Duodenal mucosa (tissue), 2 donors: ENCODE measurements around the gene WSCD1.

ENCODE experiments used
- H3K27ac ChIP-seq: one replicate; pipeline ENCODE4 v1.7.0; 2013; ENCODE audit warnings: low read depth, low read length
- H3K27me3 ChIP-seq, 2 donors: one replicate each; pipeline ENCODE4 v1.7.0; 2013; ENCODE audit warnings: low read length in 2 of 2, control low read depth in 1 of 2; ENCODE audit not compliant: insufficient read depth in 2 of 2, control insufficient read depth in 1 of 2
- H3K36me3 ChIP-seq, 2 donors: one replicate each; pipeline ENCODE4 v1.7.0; 2013; ENCODE audit warnings: low read length in 2 of 2, control low read depth in 1 of 2; ENCODE audit not compliant: insufficient read depth in 2 of 2, control insufficient read depth in 1 of 2
- H3K4me1 ChIP-seq, 2 donors: one replicate each; pipeline ENCODE4 v1.7.0; 2013; ENCODE audit warnings: low read length in 2 of 2, control low read depth in 1 of 2; ENCODE audit not compliant: insufficient read depth in 2 of 2, control insufficient read depth in 1 of 2
- H3K4me3 ChIP-seq, 2 donors: one replicate each; pipeline ENCODE4 v1.7.0; 2013; ENCODE audit warnings: low read length in 2 of 2, low read depth in 1 of 2
- H3K9ac ChIP-seq, 2 donors: one replicate each; pipeline ENCODE4 v1.7.0; 2013; ENCODE audit warnings: low read length in 2 of 2, low read depth in 1 of 2
- H3K9me3 ChIP-seq, 2 donors: one replicate each; pipeline ENCODE4 v1.7.0; 2013; ENCODE audit warnings: low read length in 2 of 2, control low read depth in 1 of 2; ENCODE audit not compliant: control insufficient read depth in 1 of 2

WSCD1 gene

DNA sequence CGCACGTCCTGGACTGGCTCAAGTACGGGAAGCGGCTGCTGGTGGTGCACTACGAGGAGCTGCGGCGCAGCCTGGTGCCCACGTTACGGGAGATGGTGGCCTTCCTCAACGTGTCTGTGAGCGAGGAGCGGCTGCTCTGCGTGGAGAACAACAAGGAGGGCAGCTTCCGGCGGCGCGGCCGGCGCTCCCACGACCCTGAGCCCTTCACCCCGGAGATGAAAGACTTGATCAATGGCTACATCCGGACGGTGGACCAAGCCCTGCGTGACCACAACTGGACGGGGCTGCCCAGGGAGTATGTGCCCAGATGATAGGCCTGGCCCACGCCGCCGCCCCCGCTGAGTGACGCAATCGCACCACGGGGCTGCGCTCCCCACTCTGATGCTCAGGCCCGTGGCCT is 50.2 kb downstream of the WSCD1 start:
- peaks cover 0 to 5% of the 10 kb centered on the region in 2 donors for H3K36me3 ChIP-seq
- no peak overlapping the region for H3K4me3 ChIP-seq
- H3K4me1 ChIP-seq = no peaks in the 10 kb centered on the region
- peaks cover 5 to 8% of the 10 kb centered on the region in 2 donors for H3K9me3 ChIP-seq
- no peak overlapping the region for H3K9ac ChIP-seq
- no peaks in the 10 kb centered on the region for H3K27me3 ChIP-seq
- no peak overlapping the region for H3K27ac ChIP-seq

DNA sequence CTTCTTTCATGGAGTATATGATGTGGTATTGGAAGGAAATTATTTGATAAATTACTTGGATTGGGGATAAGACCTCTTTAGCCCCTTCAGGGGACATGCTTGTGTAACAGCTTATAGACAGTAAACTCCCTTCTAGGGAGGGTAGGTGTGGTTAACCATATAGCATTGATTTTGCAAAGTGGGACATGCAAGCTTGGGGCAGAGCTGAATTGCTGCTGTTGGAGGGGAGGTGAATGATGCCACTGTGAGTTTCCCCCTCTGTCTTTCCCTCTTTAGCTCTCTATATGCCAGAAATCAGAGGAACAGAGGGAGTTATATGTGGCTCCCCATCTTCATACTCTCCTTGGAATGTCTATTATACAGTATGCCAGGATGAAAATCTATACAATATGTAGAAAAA is 54.7 kb downstream of the WSCD1 start:
- Histone ChIP-seq H3K27ac (no peak overlapping the region), H3K9ac (no peak overlapping the region), H3K36me3 (no peaks in the 10 kb centered on the region), H3K4me3 (no peak overlapping the region), H3K9me3 (peaks cover 8 to 9% of the 10 kb centered on the region in 2 donors), H3K4me1 (no peaks in the 10 kb centered on the region), H3K27me3 (no peaks in the 10 kb centered on the region)

DNA sequence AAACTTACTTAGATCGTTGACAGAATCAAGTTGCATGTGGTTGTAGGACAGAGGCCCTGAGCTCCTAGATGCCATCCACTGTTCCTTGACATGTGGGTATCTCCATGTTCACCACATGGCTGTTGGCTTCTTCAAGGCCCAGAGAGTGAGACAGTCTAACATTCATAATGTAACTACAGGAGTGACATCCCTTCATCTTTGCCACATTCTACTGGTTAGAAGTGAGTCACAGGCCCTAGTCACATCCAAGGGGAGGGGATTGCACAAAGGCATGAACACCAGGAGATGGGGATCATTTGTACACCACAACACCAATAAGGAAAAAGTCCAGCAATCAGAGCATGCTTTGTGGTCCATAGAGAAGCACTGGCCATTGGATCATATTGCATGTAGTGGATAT is 56.6 kb downstream of the WSCD1 start:
- Histone ChIP-seq H3K4me3 (no peak overlapping the region), H3K4me1 (no peaks in the 10 kb centered on the region), H3K27ac (no peak overlapping the region), H3K27me3 (no peaks in the 10 kb centered on the region), H3K9me3 (peaks cover 8 to 9% of the 10 kb centered on the region in 2 donors), H3K9ac (no peak overlapping the region), H3K36me3 (no peaks in the 10 kb centered on the region)

DNA sequence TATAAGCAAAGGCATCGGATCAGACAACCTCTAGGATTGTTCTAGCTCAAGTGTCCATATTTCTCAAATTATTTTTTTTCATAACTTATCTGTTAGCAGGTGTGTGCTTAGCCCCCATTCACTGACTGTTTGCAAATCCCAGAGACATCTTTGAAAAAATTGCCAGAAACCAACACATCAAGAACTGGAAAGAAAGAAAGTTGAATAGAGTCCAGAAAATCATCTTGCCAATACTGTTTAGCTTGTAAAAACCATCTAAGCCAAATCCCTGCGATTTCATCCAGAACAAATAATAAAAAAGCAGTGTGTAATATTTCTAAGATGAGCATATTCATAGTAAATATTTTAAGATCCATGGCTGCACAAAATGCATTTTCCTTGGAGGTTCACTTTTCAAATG is 64.5 kb downstream of the WSCD1 start:
- Histone ChIP-seq H3K27me3 (peaks cover 6 to 8% of the 10 kb centered on the region in 2 donors), H3K9me3 (no peaks in the 10 kb centered on the region), H3K36me3 (no peaks in the 10 kb centered on the region), H3K4me1 (no peaks in the 10 kb centered on the region), H3K9ac (no peak overlapping the region), H3K27ac (no peak overlapping the region), H3K4me3 (no peak overlapping the region)

DNA sequence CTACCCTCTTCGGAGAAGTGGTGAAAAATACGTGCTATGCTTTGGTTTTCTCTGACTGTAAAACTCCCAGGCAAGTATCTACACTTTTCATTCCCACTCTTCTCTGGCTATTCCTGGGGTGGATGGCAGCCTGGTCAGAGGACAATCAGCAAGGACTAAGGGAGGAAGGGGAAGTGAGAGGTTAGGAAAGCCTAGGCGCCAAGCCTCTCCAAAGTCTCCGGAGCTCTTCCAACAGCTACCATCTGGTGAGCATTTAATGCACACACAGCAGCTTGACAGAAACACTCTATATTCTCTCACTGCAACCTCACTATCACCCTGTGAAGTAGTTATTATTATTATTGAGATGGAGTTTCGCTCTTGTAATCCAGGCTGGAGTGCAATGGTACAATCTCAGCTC is 65.1 kb downstream of the WSCD1 start:
- H3K27me3 ChIP-seq = peaks cover 6 to 8% of the 10 kb centered on the region in 2 donors
- H3K4me3 ChIP-seq = no peak overlapping the region
- H3K4me1 ChIP-seq = no peaks in the 10 kb centered on the region
- no peak overlapping the region for H3K27ac ChIP-seq
- no peaks in the 10 kb centered on the region for H3K36me3 ChIP-seq
- H3K9me3 ChIP-seq = no peaks in the 10 kb centered on the region
- H3K9ac ChIP-seq = no peak overlapping the region

DNA sequence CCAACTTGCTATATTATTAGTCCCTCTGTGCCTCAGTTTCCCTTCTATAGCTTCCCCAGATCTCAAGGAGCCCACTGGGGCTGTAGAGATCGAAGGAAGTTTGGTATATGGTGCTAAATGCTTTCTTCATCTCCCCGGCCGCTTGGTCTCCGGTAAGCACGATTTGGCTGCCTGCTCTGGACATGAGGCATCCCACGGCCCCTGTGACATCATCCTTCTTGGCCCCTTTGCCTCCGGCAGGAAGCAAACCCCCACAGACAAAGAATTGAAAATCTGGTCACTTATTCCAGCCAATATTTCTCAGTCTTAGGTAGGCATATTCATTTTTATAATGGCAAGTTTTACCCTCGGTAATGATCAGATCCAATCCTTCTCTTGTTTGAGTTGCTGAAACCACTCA is 65.8 kb downstream of the WSCD1 start:
- Histone ChIP-seq H3K9ac (no peak overlapping the region), H3K27me3 (peaks cover 6 to 8% of the 10 kb centered on the region in 2 donors), H3K4me1 (no peaks in the 10 kb centered on the region), H3K27ac (no peak overlapping the region), H3K4me3 (no peak overlapping the region), H3K36me3 (no peaks in the 10 kb centered on the region), H3K9me3 (no peaks in the 10 kb centered on the region)

DNA sequence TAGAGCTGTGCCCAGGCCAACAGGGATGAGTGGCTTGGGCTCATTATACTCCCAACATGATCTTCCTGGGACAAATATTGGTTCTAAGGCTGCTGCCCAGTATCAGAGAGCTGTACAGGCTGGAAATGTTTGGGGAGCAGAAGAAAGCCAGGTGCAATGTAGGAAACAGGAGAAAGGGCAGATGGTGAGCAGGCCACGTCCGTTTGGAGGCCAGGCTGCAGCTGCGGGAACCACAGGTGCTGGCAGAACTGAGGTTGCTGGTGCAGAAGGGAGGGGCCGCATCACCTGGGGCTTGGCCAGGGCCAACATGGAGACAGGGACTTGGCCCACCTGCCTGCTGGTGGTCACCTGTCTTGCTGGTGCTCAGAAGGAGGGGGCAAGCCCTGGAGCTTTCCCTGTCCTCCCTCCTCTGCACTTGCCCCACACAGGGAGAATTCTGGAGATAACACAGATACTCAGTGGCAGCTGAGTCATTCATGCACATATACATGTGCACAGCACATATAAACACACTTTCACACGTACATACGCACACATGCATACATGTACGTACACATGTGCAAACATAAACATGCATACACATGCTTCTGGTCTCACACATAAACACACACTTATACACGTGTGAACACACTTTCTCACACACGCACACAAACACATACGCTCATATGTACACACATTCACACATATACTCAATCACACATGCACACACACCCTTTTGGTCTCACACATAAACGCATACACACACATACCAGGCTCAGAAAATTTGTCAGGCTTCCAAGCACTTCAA is 67.7 kb downstream of the WSCD1 start:
- Histone ChIP-seq H3K36me3 (no peaks in the 10 kb centered on the region), H3K9me3 (no peaks in the 10 kb centered on the region), H3K27ac (no peak overlapping the region), H3K4me3 (no peak overlapping the region), H3K9ac (no peak overlapping the region), H3K4me1 (no peaks in the 10 kb centered on the region), H3K27me3 (peaks cover 8 to 13% of the 10 kb centered on the region in 2 donors)

DNA sequence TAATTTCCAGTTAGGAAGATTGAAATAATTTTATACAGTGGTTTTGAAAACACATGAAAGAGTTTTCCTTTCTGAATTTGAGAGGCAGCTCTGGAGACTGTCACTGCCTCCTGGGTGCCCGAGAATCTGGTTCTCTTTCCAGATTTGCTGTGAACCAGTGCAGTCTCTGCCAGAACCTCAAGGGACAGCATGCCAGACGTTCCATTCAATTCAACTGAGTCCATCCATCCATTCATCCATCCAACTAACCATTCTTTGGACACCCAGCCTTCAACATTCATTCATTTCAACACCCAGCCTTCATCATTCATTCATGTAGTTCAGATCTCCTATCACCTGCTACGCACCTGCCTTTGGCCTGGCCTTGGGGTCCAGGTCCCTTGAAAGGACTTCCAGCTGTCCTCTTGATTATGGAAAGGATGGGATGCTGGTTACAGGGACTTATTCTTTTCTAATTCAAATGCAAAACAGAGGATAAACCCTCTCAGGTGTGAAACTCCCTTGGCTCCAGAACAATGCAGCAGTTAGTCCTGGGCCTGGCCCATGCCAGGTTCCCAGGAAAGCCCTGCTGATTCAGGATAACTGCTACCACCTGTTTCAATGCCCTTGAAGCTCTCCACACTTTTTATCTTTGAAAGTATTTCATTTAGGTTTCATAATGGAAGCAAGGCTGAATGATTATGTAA is 68.7 kb downstream of the WSCD1 start:
- Histone ChIP-seq H3K27ac (no peak overlapping the region), H3K9me3 (no peaks in the 10 kb centered on the region), H3K36me3 (no peaks in the 10 kb centered on the region), H3K4me3 (no peak overlapping the region), H3K9ac (no peak overlapping the region), H3K4me1 (no peaks in the 10 kb centered on the region), H3K27me3 (peaks cover 8 to 13% of the 10 kb centered on the region in 2 donors)

DNA sequence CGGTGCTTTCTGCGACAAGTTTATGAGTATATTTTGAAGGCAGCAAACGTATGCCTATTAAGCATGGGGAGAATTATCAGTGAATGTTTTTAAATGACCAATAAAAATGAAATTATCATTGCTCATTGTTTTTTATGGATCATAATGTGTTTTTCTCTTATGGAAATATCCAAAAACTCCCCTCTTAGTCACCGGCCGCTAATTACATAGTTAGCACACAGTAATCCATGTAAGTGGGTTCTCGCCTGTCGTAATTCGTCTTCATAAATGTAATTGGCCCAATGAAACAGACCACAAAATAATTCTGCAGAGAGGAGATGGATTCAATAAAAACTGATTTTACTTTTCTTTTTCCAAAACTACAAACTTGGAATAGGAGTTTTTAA is 69.3 kb downstream of the WSCD1 start:
- H3K27ac ChIP-seq = no peak overlapping the region
- H3K27me3 ChIP-seq = peaks cover 8 to 13% of the 10 kb centered on the region in 2 donors
- no peaks in the 10 kb centered on the region for H3K4me1 ChIP-seq
- no peaks in the 10 kb centered on the region for H3K36me3 ChIP-seq
- no peak overlapping the region for H3K9ac ChIP-seq
- no peaks in the 10 kb centered on the region for H3K9me3 ChIP-seq
- no peak overlapping the region for H3K4me3 ChIP-seq

DNA sequence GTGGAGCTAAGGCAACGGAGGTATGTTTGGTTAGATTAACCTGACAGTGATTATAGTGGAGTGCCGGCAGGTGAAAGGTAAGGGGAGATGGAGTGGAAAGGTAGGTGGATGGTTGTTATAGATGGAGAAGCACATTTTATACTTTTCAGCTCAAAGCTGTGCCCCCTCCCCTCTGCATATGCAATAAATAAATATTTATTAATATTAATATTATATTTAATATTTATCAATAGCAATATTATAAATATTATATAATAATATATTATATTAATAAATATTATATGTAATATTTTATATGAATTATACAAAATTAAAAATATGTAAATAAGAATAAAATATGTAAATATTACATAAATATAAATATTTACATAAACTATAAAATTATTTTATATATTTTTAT is 70.0 kb downstream of the WSCD1 start:
- no peak overlapping the region for H3K4me3 ChIP-seq
- peaks cover 8 to 13% of the 10 kb centered on the region in 2 donors for H3K27me3 ChIP-seq
- H3K27ac ChIP-seq = no peak overlapping the region
- no peaks in the 10 kb centered on the region for H3K4me1 ChIP-seq
- no peaks in the 10 kb centered on the region for H3K9me3 ChIP-seq
- H3K9ac ChIP-seq = no peak overlapping the region
- H3K36me3 ChIP-seq = no peaks in the 10 kb centered on the region
